Endometrium (tissue), 2 donors: ENCODE data around the gene PITPNB.

ENCODE experiments used
- FAIRE-seq: peaks from 2 replicates; lab custom pipeline; 2012; peaks lifted over from hg19 to GRCh38; lab: Jason Lieb, UNC
- donor health status: control.
- donor health status: control.

PITPNB gene

GRCh38 chr22:27919222-27919941 lies at the start of gene PITPNB:
Gene PITPNB, minus strand, starts transcription at chr22:27919256. Its CDS starts 65 bp downstream, at chr22:27919191.
- FAIRE-seq: no peak

GRCh38 chr22:27966168-27967064 lies 47.4 kb upstream of the PITPNB start:
- no peak for FAIRE-seq

DNA sequence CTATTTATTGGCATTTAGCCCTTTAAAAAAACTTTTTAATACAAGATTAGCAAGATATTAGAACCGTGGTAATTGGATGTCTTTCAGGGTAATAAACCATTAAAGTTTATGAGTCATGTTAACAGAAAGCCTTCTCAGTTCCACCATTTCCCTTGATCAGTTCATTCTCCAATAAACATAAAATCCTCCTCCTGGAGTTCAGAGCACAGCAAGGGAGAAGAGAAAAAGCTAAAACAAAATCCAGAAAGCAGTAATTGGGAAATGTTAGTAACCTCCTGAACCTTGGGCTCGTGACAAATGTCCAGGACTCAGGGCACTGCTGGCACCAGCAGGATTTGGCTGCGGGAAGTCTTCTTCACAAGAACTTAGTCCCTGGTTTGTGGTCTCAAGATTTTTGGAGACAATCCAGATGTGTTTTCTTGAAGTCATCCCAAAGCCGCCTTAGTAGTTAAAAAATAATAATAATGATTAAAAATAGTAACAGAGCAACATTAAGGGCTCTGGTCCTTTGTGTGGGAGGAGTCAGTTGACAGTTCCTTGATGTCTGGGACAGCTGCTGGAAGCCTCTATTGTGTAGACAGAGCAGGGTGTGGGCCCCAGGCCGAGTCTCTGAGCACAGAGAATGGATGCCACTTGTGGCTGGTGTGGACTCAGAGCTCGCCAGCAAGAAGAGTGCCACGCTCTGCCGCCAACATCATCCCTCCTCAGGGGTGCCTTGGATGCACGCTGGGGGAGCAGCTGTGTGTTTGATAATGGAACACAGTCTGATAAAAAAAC lies 43.4 kb upstream of the PITPNB start:
- peak; percentile 70 for FAIRE-seq

- no peak for FAIRE-seq
These were observed 42.6 kb upstream of the PITPNB start for GRCh38 chr22:27961680-27962079.

DNA sequence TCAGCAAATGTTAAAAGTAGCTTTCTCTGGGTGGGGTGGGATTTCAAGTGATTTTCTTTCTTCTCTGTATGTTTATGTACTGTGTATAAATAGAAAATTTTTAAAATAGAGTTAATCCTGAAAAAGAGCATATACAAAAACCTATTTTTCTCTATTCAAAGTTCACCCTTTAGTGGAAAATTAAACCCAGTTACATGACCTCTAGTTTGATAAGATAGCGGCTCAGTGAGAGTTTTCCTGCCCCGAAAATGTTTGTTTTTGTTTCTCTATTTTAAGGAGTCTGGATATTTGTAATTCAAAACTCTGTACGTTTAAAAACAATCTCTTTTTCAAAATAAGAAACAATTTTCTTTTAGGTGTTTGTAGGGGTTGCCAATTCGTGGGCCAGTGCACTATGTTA lies 42.1 kb upstream of the PITPNB start:
- FAIRE-seq: no peak

GRCh38 chr22:27959335-27960090 lies 40.5 kb upstream of the PITPNB start:
- FAIRE-seq: no peak

- FAIRE-seq: no peak
These were observed 33.7 kb upstream of the PITPNB start for GRCh38 chr22:27952779-27953178.

DNA sequence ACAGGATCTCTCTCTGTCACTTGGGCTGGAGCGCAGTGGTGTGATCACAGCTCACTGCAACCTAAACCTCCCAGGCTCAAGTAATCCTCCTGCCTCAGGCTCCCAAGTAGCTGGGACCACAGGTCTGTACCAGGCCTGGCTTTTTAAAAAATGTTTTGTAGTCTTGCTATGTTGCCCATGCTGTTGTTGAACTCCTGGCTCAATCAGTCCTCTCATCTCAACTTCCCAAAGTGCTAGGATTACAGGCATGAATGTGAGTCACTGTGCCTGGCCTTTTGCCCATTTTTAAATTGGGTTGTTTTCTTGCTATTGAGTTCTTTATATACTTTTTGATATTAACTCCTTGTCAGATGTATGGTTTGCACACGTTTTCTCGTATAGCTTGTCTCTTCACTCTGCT lies 33.0 kb upstream of the PITPNB start:
- no peak for FAIRE-seq

DNA sequence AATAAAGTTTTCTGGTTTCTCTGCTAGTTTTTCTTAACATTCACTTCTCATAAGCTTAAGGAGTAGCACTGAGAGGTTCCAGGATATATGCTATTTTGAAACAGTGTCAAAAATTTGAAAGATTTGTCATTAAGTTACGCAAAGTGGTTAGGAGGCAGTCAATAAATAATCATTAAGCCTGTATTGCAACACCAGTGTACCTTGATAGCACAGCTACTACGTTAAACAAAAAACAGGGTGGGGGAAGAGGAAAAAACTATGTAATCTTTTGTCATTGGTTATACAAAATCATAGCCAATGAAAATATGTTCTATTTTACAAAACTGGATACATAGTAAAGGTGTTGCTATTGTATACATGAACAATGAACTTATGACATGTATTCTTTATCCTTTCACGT lies 30.4 kb upstream of the PITPNB start:
- no peak for FAIRE-seq

DNA sequence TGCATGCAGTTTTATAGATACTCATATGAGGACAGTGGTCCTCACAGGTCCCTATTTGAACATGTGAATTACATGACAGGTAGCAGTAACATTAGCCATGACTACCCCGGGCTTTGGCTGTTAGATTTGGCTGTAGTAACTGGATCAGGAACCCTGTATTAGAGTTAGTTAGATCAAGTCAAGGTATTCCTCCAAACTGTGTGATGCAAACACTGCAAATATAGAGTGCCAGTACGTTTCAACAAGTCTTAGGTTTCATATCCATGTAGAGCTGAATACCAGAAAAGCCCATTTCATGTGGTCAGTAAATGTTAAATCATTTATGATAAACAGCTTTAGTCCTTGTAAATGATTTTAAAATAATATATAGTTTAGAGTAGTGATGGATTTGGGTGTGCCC lies 29.5 kb upstream of the PITPNB start:
- no peak for FAIRE-seq

- no peak for FAIRE-seq
These were observed 28.4 kb upstream of the PITPNB start for GRCh38 chr22:27947448-27947847.

DNA sequence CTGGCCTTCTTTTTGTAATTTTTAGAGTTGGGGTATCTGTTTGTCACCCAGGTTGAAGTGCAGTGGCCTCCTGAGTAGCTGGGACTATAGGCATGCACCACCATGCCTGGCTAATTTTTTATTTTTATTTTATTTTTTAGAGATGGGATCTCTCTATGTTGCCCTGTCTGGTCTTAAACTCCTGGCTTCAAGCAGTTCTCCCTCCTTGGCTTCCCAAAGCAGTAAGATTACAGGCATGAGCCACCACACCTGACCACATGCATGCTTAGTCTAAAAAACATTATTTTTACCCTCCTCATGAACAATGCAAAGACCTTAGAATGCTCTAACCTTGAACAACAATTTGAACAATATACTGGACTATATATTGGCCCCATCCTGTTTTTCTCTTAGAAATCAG lies 22.1 kb upstream of the PITPNB start:
- FAIRE-seq: no peak

GRCh38 chr22:27937453-27937852 lies 18.4 kb upstream of the PITPNB start:
- FAIRE-seq: no peak

GRCh38 chr22:27935897-27936296 lies 16.8 kb upstream of the PITPNB start:
- no peak for FAIRE-seq

DNA sequence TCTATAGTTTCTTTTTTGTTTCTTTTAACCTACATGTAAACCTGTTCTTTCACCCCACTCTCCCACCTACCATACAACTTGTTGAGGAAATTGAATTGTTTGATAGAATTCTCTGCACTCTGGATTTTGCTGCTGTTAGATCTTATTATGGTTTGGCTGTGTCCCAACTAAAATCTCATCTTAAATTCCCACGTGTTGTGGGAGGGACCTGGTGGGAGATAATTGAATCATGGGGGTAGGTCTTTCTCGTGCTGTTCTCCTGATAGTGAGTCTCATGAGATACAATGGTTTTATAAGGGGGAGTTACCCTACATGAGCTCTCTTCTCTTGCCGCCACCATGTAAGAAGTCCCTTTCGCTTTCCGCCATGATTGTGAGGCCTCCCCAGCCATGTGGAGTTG lies 15.0 kb upstream of the PITPNB start:
- FAIRE-seq: no peak

DNA sequence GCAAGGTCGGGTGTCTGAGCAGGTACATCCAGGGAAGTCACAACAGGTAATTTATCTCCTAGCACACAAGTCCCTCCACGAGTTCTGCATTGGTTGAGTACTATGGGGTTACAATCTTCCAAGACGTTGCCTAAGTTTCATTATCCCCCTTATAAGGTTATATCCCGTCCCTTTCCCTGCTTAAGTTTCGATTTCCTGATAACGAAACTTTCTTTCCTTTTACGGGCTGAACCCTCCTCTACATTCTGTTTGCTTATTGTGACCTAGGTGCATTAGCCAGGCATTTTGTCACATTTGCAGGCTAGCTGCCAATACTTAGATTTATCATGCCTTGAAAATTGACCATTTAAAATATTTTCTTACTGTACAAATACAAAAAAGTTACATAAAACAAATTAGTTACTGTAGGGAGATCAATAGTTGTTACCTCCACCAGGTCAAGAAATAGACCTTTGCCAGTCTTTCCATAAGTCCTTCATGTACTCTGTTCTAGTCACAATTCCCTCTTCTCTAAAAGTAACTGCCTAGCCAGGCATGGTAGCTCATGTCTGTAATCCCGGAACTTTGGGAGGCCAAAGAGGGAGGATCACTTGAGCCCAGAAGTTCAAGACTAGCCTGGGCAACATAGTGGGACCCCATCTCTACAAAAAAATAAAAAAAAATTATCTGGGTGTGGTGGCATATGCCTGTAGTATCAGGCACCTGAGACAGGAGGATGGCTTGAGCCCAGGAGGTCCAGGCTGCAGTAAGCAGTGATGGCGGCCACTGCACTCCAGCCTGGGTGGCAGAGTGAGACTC lies 14.3 kb upstream of the PITPNB start:
- no peak for FAIRE-seq

DNA sequence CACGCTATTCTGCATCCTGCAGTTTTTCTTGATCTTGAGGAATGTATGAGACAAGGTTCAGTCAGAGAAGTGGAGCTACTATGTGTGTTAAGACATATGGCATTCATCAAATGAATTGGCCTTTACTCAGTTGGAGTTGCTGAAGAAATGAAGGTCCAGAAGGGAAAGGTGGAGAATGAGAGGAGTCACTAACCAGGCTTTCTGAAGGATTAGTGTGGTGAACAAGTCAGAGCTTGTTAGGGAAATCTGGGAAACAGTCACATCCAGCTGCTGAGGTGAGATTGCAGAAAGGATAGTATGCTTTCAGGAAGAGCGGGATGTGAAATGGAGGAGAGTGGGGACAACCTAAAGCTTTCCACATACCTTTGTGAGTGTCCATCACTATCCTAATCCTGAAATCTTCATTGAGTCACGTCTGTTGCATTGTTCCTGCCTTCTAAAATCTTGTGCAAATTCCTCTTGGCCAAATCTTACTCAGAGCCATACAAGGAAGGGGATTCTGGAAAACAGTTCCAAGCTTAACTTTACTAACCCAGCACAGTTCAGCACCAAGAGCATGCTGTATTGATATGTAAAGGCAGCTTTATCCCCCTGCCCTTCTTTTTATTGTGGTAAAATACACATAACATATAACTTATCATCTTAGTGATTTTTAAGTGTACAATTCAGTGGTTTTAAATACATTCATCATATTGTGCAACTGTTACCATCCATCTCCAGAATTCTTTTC lies 11.4 kb upstream of the PITPNB start:
- FAIRE-seq: no peak

DNA sequence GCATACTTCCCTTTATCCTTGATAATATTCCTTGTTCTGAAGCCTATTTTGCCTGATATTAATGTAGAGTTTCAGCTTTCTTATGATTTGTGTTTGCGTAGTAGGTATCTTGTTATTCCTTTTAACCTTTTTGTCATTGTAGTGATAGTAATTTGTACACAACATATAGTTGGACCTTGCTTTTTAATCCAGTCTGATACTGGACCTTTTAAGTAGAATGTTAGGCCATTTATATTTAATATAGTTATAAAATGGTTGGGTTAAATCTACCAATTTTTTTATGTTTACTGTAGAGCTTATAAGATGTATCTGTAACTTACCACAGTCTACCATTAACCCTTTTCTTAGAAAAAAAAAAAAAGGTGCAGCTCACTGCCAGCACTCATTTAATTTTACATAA lies 8.6 kb upstream of the PITPNB start:
- FAIRE-seq: no peak

GRCh38 chr22:27925331-27925730 lies 6.3 kb upstream of the PITPNB start:
- no peak for FAIRE-seq
